Measurements from ENCODE around the gene NECTIN2.

The NECTIN2 gene

GRCh38 chr19:44822177-44822576 lies 23.9 kb upstream of the NECTIN2 start:
- Histone ChIP-seq H3K27ac (ENCODE audit: low read depth, low read length) (no peak overlapping the region), H3K4me3 (ENCODE audit: low read length) (no peak overlapping the region), H3F3A (ENCODE audit: control insufficient read depth, insufficient read depth) (no peaks in the 10 kb centered on the region), H3K27me3 (ENCODE audit: control insufficient read depth, low read length) (peaks cover 2% of the 10 kb centered on the region; the same call in 1 of the 2 replicates), H3K36me3 (ENCODE audit: control insufficient read depth, low read length) (no peaks in the 10 kb centered on the region), H4K20me1 (ENCODE audit: control insufficient read depth, insufficient read depth, low read depth, low read length) (no peaks in the 10 kb centered on the region), H3K4me2 (ENCODE audit: low read length) (no peak overlapping the region), H3K4me1 (ENCODE audit: control insufficient read depth, low read length) (no peaks in the 10 kb centered on the region), H3K9me2 (replicated peaks; ENCODE audit: control insufficient read depth, low read length) (no peaks in the 10 kb centered on the region), H3K79me2 (ENCODE audit: control insufficient read depth, low read length) (no peaks in the 10 kb centered on the region), H3K9me3 (ENCODE audit: control insufficient read depth, insufficient read depth, low read length) (no peaks in the 10 kb centered on the region)
- TF ChIP-seq EZH2phosphoT487 (IDR thresholded peaks at IDR 0.05; ENCODE audit: borderline replicate concordance, low read length) = no peak
- no peak for TF ChIP-seq CTCF (IDR thresholded peaks at IDR 0.05; ENCODE audit: low read depth, low read length, poor library complexity, severe bottlenecking)

- no peaks in the 10 kb centered on the region for H4K20me1 ChIP-seq (ENCODE audit: control insufficient read depth, insufficient read depth, low read depth, low read length)
- no peak overlapping the region for H3K4me2 ChIP-seq (ENCODE audit: low read length)
- TF ChIP-seq CTCF (IDR thresholded peaks at IDR 0.05; ENCODE audit: low read depth, low read length, poor library complexity, severe bottlenecking) (no peak), EZH2phosphoT487 (IDR thresholded peaks at IDR 0.05; ENCODE audit: borderline replicate concordance, low read length) (no peak)
- no peak overlapping the region for H3K27ac ChIP-seq (ENCODE audit: low read depth, low read length)
- no peaks in the 10 kb centered on the region for H3K9me2 ChIP-seq (replicated peaks; ENCODE audit: control insufficient read depth, low read length)
- peaks cover 2% of the 10 kb centered on the region; the same call in 1 of the 2 replicates for H3K27me3 ChIP-seq (ENCODE audit: control insufficient read depth, low read length)
- no peaks in the 10 kb centered on the region for H3K4me1 ChIP-seq (ENCODE audit: control insufficient read depth, low read length)
- H3K36me3 ChIP-seq (ENCODE audit: control insufficient read depth, low read length) = no peaks in the 10 kb centered on the region
- H3K9me3 ChIP-seq (ENCODE audit: control insufficient read depth, insufficient read depth, low read length) = no peaks in the 10 kb centered on the region
- H3K4me3 ChIP-seq (ENCODE audit: low read length) = no peak overlapping the region
- no peaks in the 10 kb centered on the region for H3F3A ChIP-seq (ENCODE audit: control insufficient read depth, insufficient read depth)
- no peaks in the 10 kb centered on the region for H3K79me2 ChIP-seq (ENCODE audit: control insufficient read depth, low read length)
Measured at GRCh38 chr19:44822670-44823372, 23.3 kb upstream of the NECTIN2 start.

- no peak overlapping the region for H3K4me2 ChIP-seq (ENCODE audit: low read length)
- TF ChIP-seq EZH2phosphoT487 (IDR thresholded peaks at IDR 0.05; ENCODE audit: borderline replicate concordance, low read length) (no peak), CTCF (IDR thresholded peaks at IDR 0.05; ENCODE audit: low read depth, low read length, poor library complexity, severe bottlenecking) (no peak)
- no peaks in the 10 kb centered on the region for H3K36me3 ChIP-seq (ENCODE audit: control insufficient read depth, low read length)
- H3K9me3 ChIP-seq (ENCODE audit: control insufficient read depth, insufficient read depth, low read length) = no peaks in the 10 kb centered on the region
- no peaks in the 10 kb centered on the region for H4K20me1 ChIP-seq (ENCODE audit: control insufficient read depth, insufficient read depth, low read depth, low read length)
- no peaks in the 10 kb centered on the region for H3K4me1 ChIP-seq (ENCODE audit: control insufficient read depth, low read length)
- no peaks in the 10 kb centered on the region for H3F3A ChIP-seq (ENCODE audit: control insufficient read depth, insufficient read depth)
- H3K4me3 ChIP-seq (ENCODE audit: low read length) = no peak overlapping the region
- H3K79me2 ChIP-seq (ENCODE audit: control insufficient read depth, low read length) = no peaks in the 10 kb centered on the region
- peaks cover 2% of the 10 kb centered on the region; the same call in 1 of the 2 replicates for H3K27me3 ChIP-seq (ENCODE audit: control insufficient read depth, low read length)
- H3K9me2 ChIP-seq (replicated peaks; ENCODE audit: control insufficient read depth, low read length) = no peaks in the 10 kb centered on the region
- no peak overlapping the region for H3K27ac ChIP-seq (ENCODE audit: low read depth, low read length)
Measured at GRCh38 chr19:44823373-44823698, 22.8 kb upstream of the NECTIN2 start.
